Hematopoietic multipotent progenitor cell (in vitro differentiated cells): ENCODE data around the gene SLC30A1. TPM values are rescaled to one million over a fixed set of nuclear protein-coding genes. Genes with fewer than 3 reads are reported as not detected.
A peak's percentile ranks its signal among the peaks of the same experiment; 100 is the strongest.
"Not testable (repeated sequence)": the region's sequence is repeated elsewhere in the genome, so short reads cannot be mapped to it uniquely, and the experiment has no call there.

Experiments used
- DNase-seq, 3 donors: peaks; one replicate each; pipeline ENCODE4 v3.0.0-alpha.2; 2011 to 2015; ENCODE audit warnings: low read depth in 2 of 3, low spot score in 2 of 3
- total RNA-seq: library from RNA; depleted of rRNA; stranded (reverse); fragments of >200 nt; gene quantifications from one replicate; pipeline ENCODE4 v1.2.3, GENCODE V29; 2012

Gene SLC30A1
- total RNA-seq, 1 donor: 7.3 TPM

GRCh38 chr1:211588711-211589110, 9.8 kb upstream of the SLC30A1 start:
- DNase-seq: no peak

- no peak for DNase-seq
Observed at GRCh38 chr1:211587123-211587522, 8.2 kb upstream of the SLC30A1 start.

- DNase-seq: no peak
Observed at GRCh38 chr1:211586538-211586937, 7.6 kb upstream of the SLC30A1 start.

GRCh38 chr1:211583011-211583992, 4.3 kb upstream of the SLC30A1 start:
- DNase-seq: no peak

GRCh38 chr1:211581526-211581925, 2.6 kb upstream of the SLC30A1 start:
- DNase-seq: no peak

GRCh38 chr1:211580303-211580687, 1.3 kb upstream of the SLC30A1 start:
- no peak for DNase-seq

- peak in 2 of 3 donors; percentile 64 to 79 for DNase-seq
Observed at GRCh38 chr1:211579440-211580302, 710 bp upstream of the SLC30A1 start.

- DNase-seq: peak; percentile 49 to 65 (median 62)
Observed at GRCh38 chr1:211577819-211578639, 932 bp downstream of the SLC30A1 start.

GRCh38 chr1:211577277-211577818, 1.6 kb downstream of the SLC30A1 start:
- DNase-seq: no peak

- no peak for DNase-seq
Observed at GRCh38 chr1:211576717-211577116, 2.2 kb downstream of the SLC30A1 start.

GRCh38 chr1:211574705-211575104, 4.3 kb downstream of the SLC30A1 start:
- DNase-seq: no peak

GRCh38 chr1:211571998-211572397, 7.0 kb downstream of the SLC30A1 start:
- no peak for DNase-seq

GRCh38 chr1:211570378-211570777, 8.6 kb downstream of the SLC30A1 start:
- DNase-seq: not testable (repeated sequence)

- no peak for DNase-seq
Observed at GRCh38 chr1:211566431-211567025, 12.4 kb downstream of the SLC30A1 start.

GRCh38 chr1:211564084-211564483, 14.9 kb downstream of the SLC30A1 start:
- DNase-seq: no peak

- no peak for DNase-seq
Observed at GRCh38 chr1:211559222-211560010, 19.5 kb downstream of the SLC30A1 start.

GRCh38 chr1:211557894-211558625, 20.9 kb downstream of the SLC30A1 start:
- DNase-seq: no peak

GRCh38 chr1:211553549-211553948, 25.4 kb downstream of the SLC30A1 start:
- DNase-seq: no peak
